Measurements from ENCODE around the gene SGPP1. TPM values are rescaled to one million over a fixed set of nuclear protein-coding genes. Genes with fewer than 3 reads are reported as not detected.

Gene SGPP1
- total and polyA plus RNA-seq, 2 of the 8 experiments (the other 6 are each of a cell fraction or from before 2014, with no cell fraction given), result 5.7 to 8.1 TPM

- H2AK5ac ChIP-seq (ENCODE audit: low read depth, low read length), result no peak overlapping the region
- no peaks in the 10 kb centered on the region for H3K36me3 ChIP-seq (ENCODE audit: control insufficient read depth in 2 of 4, insufficient read depth in 4 of 4, low read length in 3 of 4)
- H4K8ac ChIP-seq (ENCODE audit: extremely low read depth, insufficient read depth, low read length), result no peak overlapping the region
- H4K20me1 ChIP-seq (replicated peaks in 1 of 2; ENCODE audit: control insufficient read depth in 1 of 2, insufficient read depth in 2 of 2, low read length in 2 of 2), result no peaks in the 10 kb centered on the region
- POLR2A ChIA-PET (ENCODE audit: partially characterized antibody), result no interaction called here
- WGBS, 2 experiments (ENCODE audit: extremely low coverage in 1 of 2, insufficient coverage in 1 of 2, insufficient read length in 1 of 2, insufficient replicate concordance in 2 of 2, low coverage in 1 of 2, low lambda C conversion rate in 2 of 2, missing lambda C conversion rate in 1 of 2), result 78 to 100% methylated on average over 2 of the region's 2 CpGs
- no peak overlapping the region for H2AFZ ChIP-seq (ENCODE audit: low read length)
- H2BK5ac ChIP-seq (ENCODE audit: low read depth, low read length), result no peak overlapping the region
- no peak overlapping the region for H3K9ac ChIP-seq (replicated peaks in 1 of 4; ENCODE audit: extremely low read depth in 1 of 4, low read depth in 3 of 4, low read length in 3 of 4)
- H3K4ac ChIP-seq (replicated peaks; ENCODE audit: insufficient read length, low read depth, low read length), result no peak overlapping the region
- H3K4me3 ChIP-seq (ENCODE audit: extremely low read depth in 1 of 4, insufficient read depth in 2 of 4, low read depth in 3 of 4, low read length in 4 of 4), result no peak overlapping the region
- no peaks in the 10 kb centered on the region for H3K79me1 ChIP-seq (ENCODE audit: low read depth, low read length)
- no peaks in the 10 kb centered on the region for H3K9me3 ChIP-seq (ENCODE audit: insufficient read depth in 2 of 2, low read depth in 1 of 2, low read length in 1 of 2)
- no peak overlapping the region for H2BK120ac ChIP-seq (replicated peaks; ENCODE audit: low read depth, low read length)
- no peak overlapping the region for H4K5ac ChIP-seq (ENCODE audit: insufficient read length, low read depth, low read length)
- no peak overlapping the region for H3K56ac ChIP-seq (replicated peaks; ENCODE audit: insufficient read length, low read depth, low read length)
- H2BK20ac ChIP-seq (ENCODE audit: low read length), result no peak overlapping the region
- H3K4me1 ChIP-seq (replicated peaks in 1 of 4; ENCODE audit: control insufficient read depth in 3 of 4, insufficient read depth in 4 of 4, low read length in 3 of 4), result no peaks in the 10 kb centered on the region
- DNase-seq (ENCODE audit: low read depth in 1 of 2, low spot score in 2 of 2) (no peak), FAIRE-seq (no peak)
- CTCF ChIA-PET (ENCODE audit: partially characterized antibody), result interaction anchor here (1.1 to 1.3 kb wide), 2 partner anchors 61 to 69 kb away, joined by 3 to 4 read pairs; no protein-coding TSS in a partner anchor
- no peak overlapping the region for H2BK12ac ChIP-seq (ENCODE audit: low read depth, low read length)
- no peak overlapping the region for H3K14ac ChIP-seq (ENCODE audit: insufficient read length)
- no peak overlapping the region for H3K27ac ChIP-seq (ENCODE audit: low read depth, low read length)
- no peaks in the 10 kb centered on the region for H3K23me2 ChIP-seq (ENCODE audit: low read depth, low read length)
- H3K23ac ChIP-seq (ENCODE audit: insufficient read length), result no peak overlapping the region
- no peak overlapping the region for H3K18ac ChIP-seq (ENCODE audit: extremely low read depth, low read length)
- no peaks in the 10 kb centered on the region for H3K79me2 ChIP-seq (ENCODE audit: control insufficient read depth in 1 of 2, insufficient read depth in 2 of 2, low read length in 2 of 2)
- no peak overlapping the region for H2BK15ac ChIP-seq (ENCODE audit: low read length)
- no peak overlapping the region for H3K4me2 ChIP-seq (ENCODE audit: insufficient read depth in 1 of 2, low read depth in 2 of 2, low read length in 2 of 2)
- no peaks in the 10 kb centered on the region for H3K27me3 ChIP-seq (replicated peaks in 1 of 4; ENCODE audit: control insufficient read depth in 3 of 4, extremely low read depth in 1 of 4, insufficient read depth in 3 of 4, low read length in 3 of 4)
- no peak overlapping the region for H4K91ac ChIP-seq (replicated peaks; ENCODE audit: insufficient read length, low read length)
- TF ChIP-seq EP300 (IDR thresholded peaks at IDR 0.05; ENCODE audit: borderline replicate concordance in 1 of 2, low read depth in 2 of 2, low read length in 2 of 2) (no peak), EZH2 (IDR thresholded peaks at IDR 0.05; ENCODE audit: low read depth, low read length, severe bottlenecking) (no peak), SUZ12 (IDR thresholded peaks at IDR 0.05; ENCODE audit: low read length) (no peak), CEBPB (IDR thresholded peaks at IDR 0.05; ENCODE audit: low read depth, low read length) (no peak), SRF (IDR thresholded peaks at IDR 0.05; ENCODE audit: low read depth, low read length) (no peak), RXRA (IDR thresholded peaks at IDR 0.05; ENCODE audit: insufficient read depth, low read depth, low read length) (no peak), SP4 (IDR thresholded peaks at IDR 0.05; ENCODE audit: low read length) (no peak), KDM5A (IDR thresholded peaks at IDR 0.05; ENCODE audit: low read length) (no peak), PHF8 (conservative IDR thresholded peaks at IDR 0.05; ENCODE audit: low read depth, low read length) (no peak), POU5F1 (IDR thresholded peaks at IDR 0.05; ENCODE audit: low read depth, low read length) (no peak), USF2 (IDR thresholded peaks at IDR 0.05; ENCODE audit: low read length) (no peak), FOSL1 (IDR thresholded peaks at IDR 0.05; ENCODE audit: insufficient read depth, low read depth, low read length) (no peak)
- TF ChIP-seq, protein P1, sequence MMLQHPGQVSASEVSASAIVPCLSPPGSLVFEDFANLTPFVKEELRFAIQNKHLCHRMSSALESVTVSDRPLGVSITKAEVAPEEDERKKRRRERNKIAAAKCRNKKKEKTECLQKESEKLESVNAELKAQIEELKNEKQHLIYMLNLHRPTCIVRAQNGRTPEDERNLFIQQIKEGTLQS (IDR thresholded peaks at IDR 0.05; ENCODE audit: insufficient read depth, low read depth, low read length), result no peak
Measured at GRCh38 chr14:63709589-63709988, 18.3 kb downstream of the SGPP1 start.
